Activated T-cell treated with anti-CD3 and anti-CD28 coated beads, Interleukin-2, amount 50 U/mL, for 24 hours (primary cell): ENCODE data around the gene DEFB119.
"Not testable (repeated sequence)": the region's sequence is repeated elsewhere in the genome, so short reads cannot be mapped to it uniquely, and the experiment has no call there.

ENCODE experiments used
- DNase-seq: peaks from one replicate; pipeline ENCODE4 v3.0.0-alpha.2; 2020
- H3K27ac Mint-ChIP-seq: 2 replicates; pipeline ENCODE4 v1.8.0; 2020; ENCODE audit warnings: mild to moderate bottlenecking, mixed read lengths
- H3K27me3 Mint-ChIP-seq: 2 replicates; pipeline ENCODE4 v1.8.0; 2020; ENCODE audit warnings: mixed read lengths
- H3K36me3 Mint-ChIP-seq: 2 replicates; pipeline ENCODE4 v1.8.0; 2020; ENCODE audit warnings: low read depth, mixed read lengths
- H3K4me1 Mint-ChIP-seq: 2 replicates; pipeline ENCODE4 v1.8.0; 2020; ENCODE audit warnings: low read depth, mixed read lengths
- H3K4me3 Mint-ChIP-seq: 2 replicates; pipeline ENCODE4 v1.8.0; 2020; ENCODE audit warnings: mild to moderate bottlenecking, moderate library complexity, mixed read lengths
- H3K9me3 Mint-ChIP-seq: 2 replicates; pipeline ENCODE4 v1.8.0; 2020; ENCODE audit warnings: mixed read lengths

DEFB119 gene

GRCh38 chr20:31364272-31364671 lies 26.1 kb downstream of the DEFB119 start:
- H3K9me3 Mint-ChIP-seq, H3K4me3 Mint-ChIP-seq, DNase-seq, H3K36me3 Mint-ChIP-seq, H3K27ac Mint-ChIP-seq, H3K27me3 Mint-ChIP-seq, H3K4me1 Mint-ChIP-seq: not testable (repeated sequence)

- no peak for DNase-seq
- Mint-ChIP-seq H3K36me3 (no peaks in the 10 kb centered on the region), H3K4me3 (no peak overlapping the region), H3K4me1 (no peaks in the 10 kb centered on the region), H3K9me3 (peaks cover 8% of the 10 kb centered on the region), H3K27me3 (no peaks in the 10 kb centered on the region), H3K27ac (no peak overlapping the region)
Measured at GRCh38 chr20:31363295-31363694, 27.1 kb downstream of the DEFB119 start.

- H3K4me3 Mint-ChIP-seq, result no peak overlapping the region
- no peaks in the 10 kb centered on the region for H3K4me1 Mint-ChIP-seq
- DNase-seq, result no peak
- H3K36me3 Mint-ChIP-seq, result no peaks in the 10 kb centered on the region
- peaks cover 3% of the 10 kb centered on the region for H3K9me3 Mint-ChIP-seq
- H3K27me3 Mint-ChIP-seq, result peaks cover 9% of the 10 kb centered on the region
- H3K27ac Mint-ChIP-seq, result no peak overlapping the region
Measured at GRCh38 chr20:31355981-31356380, 34.4 kb downstream of the DEFB119 start.

GRCh38 chr20:31341470-31341869 lies 48.9 kb downstream of the DEFB119 start:
- H3K4me3 Mint-ChIP-seq, result no peak overlapping the region
- H3K27ac Mint-ChIP-seq, result no peak overlapping the region
- DNase-seq, result no peak
- H3K9me3 Mint-ChIP-seq, result peaks cover 6% of the 10 kb centered on the region
- no peaks in the 10 kb centered on the region for H3K4me1 Mint-ChIP-seq
- H3K27me3 Mint-ChIP-seq, result peaks cover 3% of the 10 kb centered on the region
- H3K36me3 Mint-ChIP-seq, result no peaks in the 10 kb centered on the region

- no peaks in the 10 kb centered on the region for H3K27me3 Mint-ChIP-seq
- H3K27ac Mint-ChIP-seq, result no peak overlapping the region
- no peak overlapping the region for H3K4me3 Mint-ChIP-seq
- no peaks in the 10 kb centered on the region for H3K36me3 Mint-ChIP-seq
- no peaks in the 10 kb centered on the region for H3K4me1 Mint-ChIP-seq
- peaks cover 11% of the 10 kb centered on the region for H3K9me3 Mint-ChIP-seq
- no peak for DNase-seq
Measured at GRCh38 chr20:31330893-31331292, 59.5 kb downstream of the DEFB119 start.
